Upper lobe of left lung (tissue), 6 donors: ENCODE results near the gene MX1. TPM values are rescaled to one million over a fixed set of nuclear protein-coding genes. Genes with fewer than 3 reads are reported as not detected.

ENCODE experiments used
- ATAC-seq, 2 donors: fragments of 200-7000 bp; cut with Tn5 transposase; one replicate each; pipeline ENCODE4 v1.9.1; 2022; ENCODE audit warnings: mild to moderate bottlenecking in 2 of 2, moderate library complexity in 2 of 2; ENCODE audit not compliant: low FRiP score in 2 of 2
- DNase-seq, 2 donors: peaks; one replicate each; pipeline ENCODE4 v3.0.0-alpha.2; 2019 to 2020
- H3K27ac ChIP-seq, 4 donors: fragments of 200-600 bp; sonication (generic); one replicate each; pipeline ENCODE4 v1.5.1; 2016 to 2019
- H3K27me3 ChIP-seq, 4 donors: fragments of 200-600 bp; sonication (generic); one replicate each; pipeline ENCODE4 v1.5.1; 2017 to 2019
- H3K36me3 ChIP-seq, 4 donors: fragments of 200-600 bp; sonication (generic); one replicate each; pipeline ENCODE4 v1.5.1; 2016 to 2019
- H3K4me1 ChIP-seq, 4 donors: fragments of 200-600 bp; sonication (generic); one replicate each; pipeline ENCODE4 v1.5.1; 2018 to 2019
- H3K4me3 ChIP-seq, 4 donors: fragments of 200-600 bp; sonication (generic); one replicate each; pipeline ENCODE4 v1.5.1; 2017 to 2019; ENCODE audit warnings: mild to moderate bottlenecking in 2 of 4, moderate library complexity in 1 of 4
- H3K9me3 ChIP-seq, 4 donors: fragments of 200-600 bp; sonication (generic); one replicate each; pipeline ENCODE4 v1.5.1; 2018 to 2019
- CTCF ChIP-seq, 6 experiments: fragments of 450-650 bp in 4 of 6; fragments of 200-600 bp in 2 of 6; sonication (generic) in 2 of 6; IDR thresholded peaks; one replicate each; pipeline ENCODE4 v1.5.1; 2016 to 2019; ENCODE audit warnings: antibody characterized with exemption in 6 of 6
- EP300 ChIP-seq, 4 donors: sonication (generic); formaldehyde crosslinking; IDR thresholded peaks; one replicate each; pipeline ENCODE4 v1.5.1; 2017; ENCODE audit warnings: antibody characterized with exemption in 4 of 4, control low read depth in 2 of 4
- POLR2A ChIP-seq, 4 donors: fragments of 450-650 bp; IDR thresholded peaks; one replicate each; pipeline ENCODE4 v1.5.1; 2016 to 2017; ENCODE audit warnings: antibody characterized with exemption in 4 of 4, mild to moderate bottlenecking in 2 of 4
- POLR2AphosphoS5 ChIP-seq, 2 donors: sonication (generic); formaldehyde crosslinking; IDR thresholded peaks; one replicate each; pipeline ENCODE4 v1.5.1; 2017; ENCODE audit warnings: antibody characterized with exemption in 2 of 2
- whole genome bisulfite sequencing, 2 donors: methylation state at CpG; one replicate each; pipeline ENCODE4 v1.1.5; 2017 to 2018; 5-methylcytosine and 5-hydroxymethylcytosine counted together
- total RNA-seq, 6 donors: library from RNA; depleted of rRNA in 4 of 6; stranded (reverse); fragments of >200 nt in 4 of 6; gene quantifications; one replicate each; pipeline versions ENCODE4 v1.1.0 to v1.2.1, GENCODE V29; 2016 to 2021
- donor health status: DM: no; HTN: no; CAD: no; lungs with moderate emphysema.
- donor health status: DM: no; HTN: yes; CAD: no; lungs with severe emphysema.

The MX1 gene
- total RNA-seq, 6 donors from 2014 or later = 38.3 to 159 (median 89.0) TPM

DNA sequence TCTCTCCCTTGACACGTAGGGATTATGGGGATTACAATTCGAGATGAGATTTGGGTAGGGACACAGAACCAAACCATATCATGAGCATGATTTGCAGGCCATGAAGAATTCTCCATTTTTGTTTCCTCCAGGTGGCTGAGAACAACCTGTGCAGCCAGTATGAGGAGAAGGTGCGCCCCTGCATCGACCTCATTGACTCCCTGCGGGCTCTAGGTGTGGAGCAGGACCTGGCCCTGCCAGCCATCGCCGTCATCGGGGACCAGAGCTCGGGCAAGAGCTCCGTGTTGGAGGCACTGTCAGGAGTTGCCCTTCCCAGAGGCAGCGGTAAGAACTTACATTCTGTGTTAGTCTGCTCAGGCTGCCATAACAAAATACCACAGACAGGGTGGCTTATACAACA lies 9.7 kb downstream of the MX1 start:
- ATAC-seq = no peak
- H3K27ac ChIP-seq = no peak overlapping the region
- H3K9me3 ChIP-seq = no peaks in the 10 kb centered on the region
- H3K4me3 ChIP-seq = no peak overlapping the region
- no peak for DNase-seq
- H3K27me3 ChIP-seq = no peaks in the 10 kb centered on the region
- WGBS, 2 donors = 92 to 93% methylated on average over 11 of the region's 11 CpGs
- H3K4me1 ChIP-seq = peaks cover 0 to 4% (median 0%) of the 10 kb centered on the region in 4 donors
- no peak for TF ChIP-seq EP300 (IDR thresholded peaks at IDR 0.05)
- no peak for TF ChIP-seq POLR2AphosphoS5 (IDR thresholded peaks at IDR 0.05)
- TF ChIP-seq CTCF (IDR thresholded peaks at IDR 0.05) = no peak
- TF ChIP-seq POLR2A (IDR thresholded peaks at IDR 0.05) = no peak
- H3K36me3 ChIP-seq = peaks cover 12 to 93% (median 52%) of the 10 kb centered on the region in 4 donors

DNA sequence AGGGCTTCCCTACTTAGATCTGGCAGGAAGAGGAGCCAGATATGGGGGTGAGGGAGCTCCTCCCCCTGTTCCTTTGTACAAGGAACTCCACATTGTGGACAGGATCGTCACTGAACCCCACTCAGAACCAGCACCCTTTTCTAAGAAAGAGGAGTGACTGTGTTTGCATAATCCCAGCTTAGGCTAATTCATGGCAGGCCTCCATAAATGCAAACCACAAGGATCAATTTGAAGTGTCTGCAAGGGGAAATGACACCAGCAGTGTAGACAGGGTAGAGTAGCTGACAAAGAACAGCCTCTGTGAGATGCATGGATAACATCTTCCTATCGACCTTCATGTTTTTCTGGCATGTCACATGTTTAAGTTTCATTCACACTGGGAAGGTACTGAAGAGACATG lies 11.7 kb downstream of the MX1 start:
- H3K27me3 ChIP-seq = no peaks in the 10 kb centered on the region
- WGBS, 2 donors = 63 to 76% methylated on average over 2 of the region's 2 CpGs
- peaks cover 19 to 95% (median 67%) of the 10 kb centered on the region in 4 donors for H3K36me3 ChIP-seq
- ATAC-seq (no peak), DNase-seq (no peak)
- no peaks in the 10 kb centered on the region for H3K9me3 ChIP-seq
- no peak overlapping the region for H3K4me3 ChIP-seq
- peaks cover 0 to 2% (median 0%) of the 10 kb centered on the region in 4 donors for H3K4me1 ChIP-seq
- no peak overlapping the region for H3K27ac ChIP-seq
- TF ChIP-seq POLR2AphosphoS5 (IDR thresholded peaks at IDR 0.05) = no peak
- no peak for TF ChIP-seq POLR2A (IDR thresholded peaks at IDR 0.05)
- no peak for TF ChIP-seq CTCF (IDR thresholded peaks at IDR 0.05)
- TF ChIP-seq EP300 (IDR thresholded peaks at IDR 0.05) = no peak

- DNase-seq (no peak), ATAC-seq (no peak)
- no peaks in the 10 kb centered on the region for H3K9me3 ChIP-seq
- 91 to 95% methylated on average over 12 to 13 of the region's 13 CpGs for WGBS, 2 donors
- no peak overlapping the region for H3K4me3 ChIP-seq
- no peaks in the 10 kb centered on the region for H3K4me1 ChIP-seq
- H3K27ac ChIP-seq = no peak overlapping the region
- TF ChIP-seq POLR2AphosphoS5 (IDR thresholded peaks at IDR 0.05) (no peak), EP300 (IDR thresholded peaks at IDR 0.05) (no peak), POLR2A (IDR thresholded peaks at IDR 0.05) (no peak), CTCF (IDR thresholded peaks at IDR 0.05) (no peak)
- H3K36me3 ChIP-seq = peaks cover 19 to 95% (median 67%) of the 10 kb centered on the region in 4 donors
- no peaks in the 10 kb centered on the region for H3K27me3 ChIP-seq
Observed at GRCh38 chr21:41438425-41439113, 12.5 kb downstream of the MX1 start.

DNA sequence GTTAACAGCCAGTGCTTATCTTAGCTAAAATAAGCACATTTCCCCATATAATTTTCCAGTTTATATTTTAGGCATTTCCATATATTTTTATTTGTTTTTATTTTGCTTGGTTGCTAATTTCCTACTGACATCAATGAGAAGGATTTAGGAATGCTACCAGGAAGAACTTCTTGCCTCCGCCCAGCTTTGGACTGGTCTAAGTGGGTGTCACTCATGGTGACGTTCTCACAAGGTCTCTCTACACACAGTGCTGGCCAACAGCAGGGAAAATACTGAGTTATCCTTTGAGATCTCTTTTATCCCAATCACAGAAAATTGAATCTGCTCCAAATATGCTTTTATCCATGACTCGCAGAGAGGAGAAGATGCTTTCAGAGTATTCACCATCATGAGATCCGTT lies 13.2 kb downstream of the MX1 start:
- Histone ChIP-seq H3K27me3 (no peaks in the 10 kb centered on the region), H3K4me3 (no peak overlapping the region), H3K36me3 (peaks cover 24 to 94% (median 66%) of the 10 kb centered on the region in 4 donors), H3K27ac (no peak overlapping the region), H3K9me3 (no peaks in the 10 kb centered on the region), H3K4me1 (no peaks in the 10 kb centered on the region)
- 79 to 80% methylated on average over 4 of the region's 4 CpGs for WGBS, 2 donors
- no peak for DNase-seq
- no peak for TF ChIP-seq EP300 (IDR thresholded peaks at IDR 0.05)
- no peak for TF ChIP-seq POLR2A (IDR thresholded peaks at IDR 0.05)
- no peak for TF ChIP-seq POLR2AphosphoS5 (IDR thresholded peaks at IDR 0.05)
- no peak for TF ChIP-seq CTCF (IDR thresholded peaks at IDR 0.05)
- ATAC-seq = no peak

DNA sequence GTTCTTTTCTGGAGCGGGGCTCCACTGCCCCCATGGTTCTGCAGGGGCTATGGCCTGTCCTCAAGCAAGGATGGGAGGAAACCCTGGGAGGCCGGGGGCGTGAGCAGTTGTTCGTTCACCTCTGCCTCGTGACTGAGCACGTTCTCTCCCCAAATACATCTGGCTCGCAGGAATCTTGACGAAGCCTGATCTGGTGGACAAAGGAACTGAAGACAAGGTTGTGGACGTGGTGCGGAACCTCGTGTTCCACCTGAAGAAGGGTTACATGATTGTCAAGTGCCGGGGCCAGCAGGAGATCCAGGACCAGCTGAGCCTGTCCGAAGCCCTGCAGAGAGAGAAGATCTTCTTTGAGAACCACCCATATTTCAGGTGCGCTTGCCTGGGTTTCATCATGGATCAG lies 15.5 kb downstream of the MX1 start:
- H3K27ac ChIP-seq = no peak overlapping the region
- H3K4me3 ChIP-seq = no peak overlapping the region
- no peak for DNase-seq
- peaks cover 25 to 98% (median 71%) of the 10 kb centered on the region in 4 donors for H3K36me3 ChIP-seq
- no peaks in the 10 kb centered on the region for H3K4me1 ChIP-seq
- no peaks in the 10 kb centered on the region for H3K9me3 ChIP-seq
- 97% methylated on average over 14 of the region's 14 CpGs for WGBS, 2 donors
- ATAC-seq = no peak
- no peaks in the 10 kb centered on the region for H3K27me3 ChIP-seq
- TF ChIP-seq POLR2AphosphoS5 (IDR thresholded peaks at IDR 0.05) (no peak), POLR2A (IDR thresholded peaks at IDR 0.05) (no peak), CTCF (IDR thresholded peaks at IDR 0.05) (no peak), EP300 (IDR thresholded peaks at IDR 0.05) (no peak)
